Panc1 (cell line): Measurements from ENCODE around the gene TSPAN2.

Experiments
- CTCF ChIP-seq: fragments of 450-650 bp; IDR thresholded peaks from 2 replicates; pipeline ENCODE4 v1.5.1; 2017; ENCODE audit warnings: mild to moderate bottlenecking
- POLR2AphosphoS5 ChIP-seq: IDR thresholded peaks from 2 replicates; pipeline ENCODE4 v1.6.1; 2012; ENCODE audit warnings: mild to moderate bottlenecking, low read depth, low read length, moderate library complexity
- TF ChIP-seq, protein P1 (sequence below), 2 experiments: IDR thresholded peaks; 2 replicates each; pipeline ENCODE4 v1.6.1; 2011 to 2012; ENCODE audit warnings: low read depth in 2 of 2, control low read depth in 1 of 2, low read length in 1 of 2, mild to moderate bottlenecking in 1 of 2, moderate library complexity in 1 of 2; ENCODE audit not compliant: insufficient read depth in 1 of 2

DNA sequence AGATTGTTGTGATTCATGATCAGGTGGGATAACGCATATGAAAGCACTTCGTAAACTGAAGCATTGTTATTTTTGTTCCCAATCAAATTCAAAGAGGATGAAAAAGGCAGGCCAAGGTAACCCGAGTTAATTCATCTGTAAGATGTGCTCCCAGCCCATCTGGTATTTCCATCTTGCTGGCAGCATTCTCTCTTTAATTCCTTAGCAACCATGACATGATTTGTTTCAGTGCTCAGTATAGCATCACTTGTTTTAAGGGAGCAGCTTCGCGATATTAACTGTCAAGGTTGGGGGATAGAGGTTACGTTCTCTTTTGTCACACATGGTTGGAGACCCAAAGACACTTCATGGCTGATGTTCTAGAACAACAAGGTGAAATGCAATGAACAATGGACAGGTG is 6.4 kb downstream of the TSPAN2 start:
- TF ChIP-seq CTCF, result no peak
- TF ChIP-seq POLR2AphosphoS5, result no peak
- TF ChIP-seq, protein P1, sequence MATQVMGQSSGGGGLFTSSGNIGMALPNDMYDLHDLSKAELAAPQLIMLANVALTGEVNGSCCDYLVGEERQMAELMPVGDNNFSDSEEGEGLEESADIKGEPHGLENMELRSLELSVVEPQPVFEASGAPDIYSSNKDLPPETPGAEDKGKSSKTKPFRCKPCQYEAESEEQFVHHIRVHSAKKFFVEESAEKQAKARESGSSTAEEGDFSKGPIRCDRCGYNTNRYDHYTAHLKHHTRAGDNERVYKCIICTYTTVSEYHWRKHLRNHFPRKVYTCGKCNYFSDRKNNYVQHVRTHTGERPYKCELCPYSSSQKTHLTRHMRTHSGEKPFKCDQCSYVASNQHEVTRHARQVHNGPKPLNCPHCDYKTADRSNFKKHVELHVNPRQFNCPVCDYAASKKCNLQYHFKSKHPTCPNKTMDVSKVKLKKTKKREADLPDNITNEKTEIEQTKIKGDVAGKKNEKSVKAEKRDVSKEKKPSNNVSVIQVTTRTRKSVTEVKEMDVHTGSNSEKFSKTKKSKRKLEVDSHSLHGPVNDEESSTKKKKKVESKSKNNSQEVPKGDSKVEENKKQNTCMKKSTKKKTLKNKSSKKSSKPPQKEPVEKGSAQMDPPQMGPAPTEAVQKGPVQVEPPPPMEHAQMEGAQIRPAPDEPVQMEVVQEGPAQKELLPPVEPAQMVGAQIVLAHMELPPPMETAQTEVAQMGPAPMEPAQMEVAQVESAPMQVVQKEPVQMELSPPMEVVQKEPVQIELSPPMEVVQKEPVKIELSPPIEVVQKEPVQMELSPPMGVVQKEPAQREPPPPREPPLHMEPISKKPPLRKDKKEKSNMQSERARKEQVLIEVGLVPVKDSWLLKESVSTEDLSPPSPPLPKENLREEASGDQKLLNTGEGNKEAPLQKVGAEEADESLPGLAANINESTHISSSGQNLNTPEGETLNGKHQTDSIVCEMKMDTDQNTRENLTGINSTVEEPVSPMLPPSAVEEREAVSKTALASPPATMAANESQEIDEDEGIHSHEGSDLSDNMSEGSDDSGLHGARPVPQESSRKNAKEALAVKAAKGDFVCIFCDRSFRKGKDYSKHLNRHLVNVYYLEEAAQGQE (IDR thresholded peaks at IDR 0.05; ENCODE audit: insufficient read depth in 1 of 2, low read depth in 2 of 2, low read length in 1 of 2), result no peak
